ENCODE results near the gene IL13RA2. TPM values are rescaled to one million over a fixed set of nuclear protein-coding genes. Genes with fewer than 3 reads are reported as not detected.

Gene IL13RA2
- total and polyA plus RNA-seq, 4 donors = 1.9 to 5.4 (median 2.8) TPM

GRCh38 chrX:114973013-114973412, 44.4 kb downstream of the IL13RA2 start:
- no peak for DNase-seq (ENCODE audit: low spot score)
- Histone ChIP-seq H3K9ac (ENCODE audit: low read depth in 1 of 2, low read length in 2 of 2) (no peak overlapping the region), H3K27me3 (ENCODE audit: control insufficient read depth in 4 of 4, insufficient read depth in 4 of 4, low read length in 3 of 4) (no peaks in the 10 kb centered on the region), H3K27ac (ENCODE audit: low read depth in 1 of 2, low read length in 2 of 2) (no peak overlapping the region), H3K9me3 (ENCODE audit: control insufficient read depth in 4 of 4, low read length in 3 of 4) (no peaks in the 10 kb centered on the region), H3K4me3 (ENCODE audit: low read depth in 1 of 3, low read length in 3 of 3) (no peak overlapping the region), H3K4me1 (ENCODE audit: control insufficient read depth in 4 of 4, insufficient read depth in 4 of 4, low read length in 3 of 4) (no peaks in the 10 kb centered on the region), H3K36me3 (ENCODE audit: control insufficient read depth in 4 of 4, insufficient read depth in 3 of 4, low read depth in 1 of 4, low read length in 3 of 4) (no peaks in the 10 kb centered on the region)
- TF ChIP-seq YY1 (IDR thresholded peaks at IDR 0.05) (no peak), ATF3 (IDR thresholded peaks at IDR 0.05) (no peak), TAF1 (conservative IDR thresholded peaks at IDR 0.05) (no peak)

GRCh38 chrX:114970806-114971205, 46.6 kb downstream of the IL13RA2 start:
- Histone ChIP-seq H3K9ac (ENCODE audit: low read depth in 1 of 2, low read length in 2 of 2) (no peak overlapping the region), H3K27me3 (ENCODE audit: control insufficient read depth in 4 of 4, insufficient read depth in 4 of 4, low read length in 3 of 4) (no peaks in the 10 kb centered on the region), H3K4me3 (ENCODE audit: low read depth in 1 of 3, low read length in 3 of 3) (no peak overlapping the region), H3K4me1 (ENCODE audit: control insufficient read depth in 4 of 4, insufficient read depth in 4 of 4, low read length in 3 of 4) (no peaks in the 10 kb centered on the region), H3K9me3 (ENCODE audit: control insufficient read depth in 4 of 4, low read length in 3 of 4) (no peaks in the 10 kb centered on the region), H3K27ac (ENCODE audit: low read depth in 1 of 2, low read length in 2 of 2) (no peak overlapping the region), H3K36me3 (ENCODE audit: control insufficient read depth in 4 of 4, insufficient read depth in 3 of 4, low read depth in 1 of 4, low read length in 3 of 4) (no peaks in the 10 kb centered on the region)
- no peak for DNase-seq (ENCODE audit: low spot score)
- TF ChIP-seq ZBTB33 (IDR thresholded peaks at IDR 0.05) (no peak), HNF4A (conservative IDR thresholded peaks at IDR 0.05) (no peak), GABPA (IDR thresholded peaks at IDR 0.05 in 1 of 2, conservative IDR thresholded peaks at IDR 0.05 in 1 of 2) (no peak), RAD21 (IDR thresholded peaks at IDR 0.05) (no peak), NR2F2 (IDR thresholded peaks at IDR 0.05) (no peak), JUND (IDR thresholded peaks at IDR 0.05) (no peak), RXRA (IDR thresholded peaks at IDR 0.05) (no peak), CTCF (IDR thresholded peaks at IDR 0.05; ENCODE audit: low read depth, low read length, missing input control) (no peak), FOXA2 (IDR thresholded peaks at IDR 0.05) (no peak), EGR1 (IDR thresholded peaks at IDR 0.05; ENCODE audit: low read depth in 2 of 2) (no peak), REST (IDR thresholded peaks at IDR 0.05) (no peak), ATF3 (IDR thresholded peaks at IDR 0.05) (no peak)
- WGBS = 73% methylated on average over 3 of the region's 3 CpGs
